Measurements from ENCODE around the gene CAPN15.

The CAPN15 gene

GRCh38 chr16:580141-580945, 52.8 kb downstream of the CAPN15 start:
- DNase-seq: no peak

GRCh38 chr16:580946-581498, 53.5 kb downstream of the CAPN15 start:
- no peak for DNase-seq

GRCh38 chr16:582218-582613, 54.7 kb downstream of the CAPN15 start:
- DNase-seq: no peak

- no peak for DNase-seq
Observed at GRCh38 chr16:582614-583331, 55.3 kb downstream of the CAPN15 start.

GRCh38 chr16:583470-583814, 55.9 kb downstream of the CAPN15 start:
- no peak for DNase-seq

- no peak for DNase-seq
Observed at GRCh38 chr16:583815-584591, 56.5 kb downstream of the CAPN15 start.

- peak; percentile 62 for DNase-seq
Observed at GRCh38 chr16:585351-585750, 57.8 kb downstream of the CAPN15 start.

- DNase-seq: no peak
Observed at GRCh38 chr16:586047-586644, 58.6 kb downstream of the CAPN15 start.

GRCh38 chr16:586645-587590, 59.4 kb downstream of the CAPN15 start:
- no peak for DNase-seq

GRCh38 chr16:588639-588888, 61.1 kb downstream of the CAPN15 start:
- peak; percentile 58 for DNase-seq

- peak; percentile 97 for DNase-seq
Observed at GRCh38 chr16:588889-589657, 61.6 kb downstream of the CAPN15 start.

GRCh38 chr16:589658-590187, 62.2 kb downstream of the CAPN15 start, which contains the start of gene RAB40C:
Gene RAB40C, plus strand, starts transcription at chr16:590066. Its CDS starts 226 bp downstream, at chr16:590292.
- DNase-seq: peak; percentile 99

GRCh38 chr16:590188-590814, 62.8 kb downstream of the CAPN15 start:
- DNase-seq: peak; percentile 64

GRCh38 chr16:590815-591200, 63.3 kb downstream of the CAPN15 start:
- no peak for DNase-seq

GRCh38 chr16:591231-591630, 63.7 kb downstream of the CAPN15 start:
- DNase-seq: no peak

- DNase-seq: no peak
Observed at GRCh38 chr16:591892-592517, 64.5 kb downstream of the CAPN15 start.

- peak; percentile 32 for DNase-seq
Observed at GRCh38 chr16:592518-593306, 65.2 kb downstream of the CAPN15 start.

GRCh38 chr16:593406-593805, 65.9 kb downstream of the CAPN15 start:
- peak; percentile 88 for DNase-seq

- DNase-seq: no peak
Observed at GRCh38 chr16:593807-594206, 66.3 kb downstream of the CAPN15 start.
